ENCODE results near the gene LASP1. TPM values are rescaled to one million over a fixed set of nuclear protein-coding genes. Genes with fewer than 3 reads are reported as not detected.

LASP1 gene
- total RNA-seq, 4 donors from 2014 or later, result 110 to 165 (median 137) TPM

GRCh38 chr17:38885728-38886642 lies 16.1 kb downstream of the LASP1 start:
- Histone ChIP-seq H3K36me3 (peaks cover 0 to 34% (median 0%) of the 10 kb centered on the region in 3 donors), H3K4me3 (no peak overlapping the region), H3K9me3 (no peaks in the 10 kb centered on the region), H3K4me1 (peaks cover 0 to 100% (median 70%) of the 10 kb centered on the region in 4 donors), H3K27me3 (no peaks in the 10 kb centered on the region), H3K27ac (peak overlapping the region in 3 of 4 donors; percentile 76 to 94 (median 90))
- no peak for DNase-seq (ENCODE audit: low spot score in 2 of 2)
- TF ChIP-seq CTCF (IDR thresholded peaks at IDR 0.05) (no peak), EP300 (IDR thresholded peaks at IDR 0.05) (no peak), POLR2A (IDR thresholded peaks at IDR 0.05) (no peak)
- WGBS, 2 donors, result 25 to 28% methylated on average over 11 of the region's 11 CpGs

- Histone ChIP-seq H3K4me1 (peaks cover 0 to 100% (median 64%) of the 10 kb centered on the region in 4 donors), H3K36me3 (peaks cover 0 to 40% (median 4%) of the 10 kb centered on the region in 3 donors), H3K27me3 (no peaks in the 10 kb centered on the region), H3K27ac (peak overlapping the region in 3 of 4 donors; percentile 76 to 94 (median 90)), H3K9me3 (no peaks in the 10 kb centered on the region), H3K4me3 (no peak overlapping the region)
- 41 to 47% methylated on average over 8 of the region's 8 CpGs for WGBS, 2 donors
- no peak for TF ChIP-seq CTCF (IDR thresholded peaks at IDR 0.05)
- TF ChIP-seq EP300 (IDR thresholded peaks at IDR 0.05), result no peak
- no peak for TF ChIP-seq POLR2A (IDR thresholded peaks at IDR 0.05)
- no peak for DNase-seq (ENCODE audit: low spot score in 2 of 2)
Measured at GRCh38 chr17:38886643-38887010, 16.8 kb downstream of the LASP1 start.

- no peak overlapping the region for H3K4me3 ChIP-seq
- peaks cover 4 to 56% (median 4%) of the 10 kb centered on the region in 3 donors for H3K36me3 ChIP-seq
- TF ChIP-seq POLR2A (IDR thresholded peaks at IDR 0.05) (no peak), CTCF (IDR thresholded peaks at IDR 0.05) (no peak), EP300 (IDR thresholded peaks at IDR 0.05) (no peak)
- H3K9me3 ChIP-seq, result no peaks in the 10 kb centered on the region
- H3K27me3 ChIP-seq, result no peaks in the 10 kb centered on the region
- H3K4me1 ChIP-seq, result peaks cover 0 to 96% (median 59%) of the 10 kb centered on the region in 4 donors
- no peak for DNase-seq (ENCODE audit: low spot score in 2 of 2)
- 78 to 80% methylated on average over 9 of the region's 9 CpGs for WGBS, 2 donors
- H3K27ac ChIP-seq, result peak overlapping the region in 1 of 4 donors; percentile 49
Measured at GRCh38 chr17:38888842-38889241, 19.0 kb downstream of the LASP1 start.

GRCh38 chr17:38889745-38890409 lies 20.0 kb downstream of the LASP1 start:
- no peak for TF ChIP-seq CTCF (IDR thresholded peaks at IDR 0.05)
- no peak for TF ChIP-seq POLR2A (IDR thresholded peaks at IDR 0.05)
- no peak for TF ChIP-seq EP300 (IDR thresholded peaks at IDR 0.05)
- H3K9me3 ChIP-seq, result no peaks in the 10 kb centered on the region
- peak overlapping the region in 2 of 4 donors; percentile 38 to 46 for H3K27ac ChIP-seq
- H3K27me3 ChIP-seq, result no peaks in the 10 kb centered on the region
- WGBS, 2 donors, result 75 to 76% methylated on average over 12 of the region's 12 CpGs
- H3K4me1 ChIP-seq, result peaks cover 0 to 95% (median 55%) of the 10 kb centered on the region in 4 donors
- DNase-seq (ENCODE audit: low spot score in 2 of 2), result no peak
- H3K4me3 ChIP-seq, result no peak overlapping the region
- peaks cover 4 to 61% (median 4%) of the 10 kb centered on the region in 3 donors for H3K36me3 ChIP-seq

GRCh38 chr17:38890410-38890746 lies 20.5 kb downstream of the LASP1 start:
- Histone ChIP-seq H3K27me3 (no peaks in the 10 kb centered on the region), H3K4me1 (peaks cover 0 to 90% (median 50%) of the 10 kb centered on the region in 4 donors), H3K27ac (peak overlapping the region in 2 of 4 donors; percentile 23 to 46), H3K9me3 (no peaks in the 10 kb centered on the region), H3K4me3 (no peak overlapping the region), H3K36me3 (peaks cover 4 to 62% (median 4%) of the 10 kb centered on the region in 3 donors)
- DNase-seq (ENCODE audit: low spot score in 2 of 2), result no peak
- 93% methylated on average over 8 of the region's 8 CpGs for WGBS, 2 donors
- TF ChIP-seq EP300 (IDR thresholded peaks at IDR 0.05) (no peak), CTCF (IDR thresholded peaks at IDR 0.05) (no peak), POLR2A (IDR thresholded peaks at IDR 0.05) (no peak)

All from tibial nerve (tissue), 4 donors.